NCI-H146 treated with DMSO at 0.1 percent for 48 hours (cell line): ENCODE measurements around the gene LYPD8.

Experiments
- DNase-seq: peaks from one replicate; lab custom pipeline; 2025; ENCODE audit not compliant: unreplicated experiment; lab: John Stamatoyannopoulos, UW

Gene LYPD8

GRCh38 chr1:248702714-248703113, 52.8 kb downstream of the LYPD8 start, which contains the start of gene OR14I1:
Gene OR14I1, minus strand, starts transcription at chr1:248702766.
- DNase-seq = no peak

DNA sequence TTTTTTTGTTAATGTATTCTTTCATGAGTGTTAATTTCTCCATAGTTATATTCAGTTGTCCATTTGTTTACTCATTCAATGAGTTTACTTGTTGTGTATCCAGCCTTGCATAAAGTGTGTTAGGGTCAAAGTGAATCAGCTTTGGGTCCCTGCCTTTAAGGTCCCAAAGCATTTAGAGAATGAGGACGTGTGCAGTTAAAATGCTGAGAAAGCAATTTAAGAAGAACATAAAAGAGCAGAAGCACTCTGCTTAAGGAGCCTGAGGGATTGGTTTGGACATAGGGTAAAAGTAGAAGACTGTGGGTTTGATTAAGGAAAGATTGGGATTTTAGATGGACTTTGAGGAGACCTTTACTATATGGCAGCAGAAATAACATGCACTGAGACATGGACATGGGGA, 56.5 kb downstream of the LYPD8 start:
- no peak for DNase-seq

- DNase-seq = no peak
These were observed 57.7 kb downstream of the LYPD8 start for GRCh38 chr1:248697907-248698306.

GRCh38 chr1:248696774-248697173, 58.8 kb downstream of the LYPD8 start:
- DNase-seq = no peak

DNA sequence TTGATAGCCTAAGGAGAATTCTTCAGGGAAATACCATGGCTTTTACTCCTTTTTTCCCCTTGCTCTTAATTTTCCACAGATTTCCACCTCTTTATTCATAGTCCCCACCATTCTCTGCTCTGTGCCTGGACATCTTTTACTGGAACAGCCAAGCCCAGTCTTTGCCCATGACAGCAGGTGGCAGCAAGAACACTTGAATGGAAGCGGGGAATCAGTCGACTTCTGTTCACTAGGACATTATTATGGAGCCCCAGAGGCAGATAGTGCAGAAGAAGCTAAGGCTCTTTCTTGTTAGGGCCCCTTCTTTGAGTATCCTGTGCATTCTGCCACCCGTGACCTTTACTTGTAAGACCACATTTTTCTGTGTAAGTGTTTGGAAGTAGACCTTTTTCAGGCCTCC, 59.3 kb downstream of the LYPD8 start:
- DNase-seq = peak; percentile 8

DNA sequence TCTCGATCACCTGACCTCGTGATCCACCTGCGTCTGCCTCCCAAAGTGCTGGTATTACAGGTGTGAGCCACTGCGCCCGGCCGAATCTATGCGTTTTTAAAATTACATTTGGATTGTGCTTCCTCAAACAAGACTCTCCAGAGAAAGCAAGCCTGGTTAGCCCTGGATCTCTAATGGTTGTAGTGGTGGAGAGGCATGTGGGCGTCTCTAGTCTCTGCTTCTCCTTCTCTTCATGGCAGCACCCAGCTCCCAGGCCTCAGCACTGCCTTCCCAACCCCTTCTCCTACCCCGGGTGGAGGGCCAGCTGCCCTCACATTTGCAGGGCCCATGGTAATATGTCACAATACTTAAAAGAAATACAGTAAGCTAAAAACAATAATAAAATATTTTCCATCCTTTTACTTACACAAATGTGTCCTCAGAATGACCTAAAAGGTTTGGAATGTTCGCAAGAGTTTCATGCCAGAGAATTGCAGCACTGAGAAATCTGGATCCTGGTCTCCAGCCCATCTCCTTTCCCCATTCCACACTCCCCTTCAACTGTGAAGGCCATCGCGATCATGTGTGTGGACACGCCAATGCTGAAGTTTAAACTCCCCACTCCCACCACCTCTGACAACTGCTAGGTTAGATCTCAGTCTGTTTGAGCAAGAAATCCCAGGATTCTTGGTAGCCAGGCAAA, 60.0 kb downstream of the LYPD8 start:
- DNase-seq = no peak

DNA sequence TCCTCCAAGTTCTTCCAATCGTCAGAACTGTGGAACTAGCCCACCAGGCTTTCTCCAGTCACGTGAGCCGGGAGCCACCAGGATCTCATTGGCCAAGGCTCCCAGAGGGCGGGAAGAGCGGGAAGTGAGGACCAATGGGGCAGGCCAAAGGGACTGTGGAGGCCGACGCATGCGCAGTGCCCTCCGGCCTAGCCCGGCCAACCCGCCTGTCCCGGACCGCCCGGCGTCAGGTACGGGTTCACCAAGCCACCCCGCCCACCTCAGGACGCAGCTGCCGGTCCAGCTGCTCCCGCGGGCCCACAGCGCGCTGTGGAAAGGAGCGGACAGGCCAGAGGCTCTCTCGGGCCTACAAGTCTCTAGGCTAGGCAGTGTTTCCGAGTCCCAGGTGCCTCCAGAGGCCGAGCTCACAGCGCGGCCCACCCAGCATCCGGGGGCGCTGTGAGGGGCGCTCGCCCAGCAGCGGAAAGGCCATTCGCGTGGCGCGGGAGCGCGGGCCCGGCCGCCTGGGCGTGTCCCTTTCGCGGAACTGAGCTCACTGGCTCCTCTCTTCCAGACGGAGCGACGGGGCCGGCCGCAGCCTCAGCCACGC, 63.9 kb downstream of the LYPD8 start:
- DNase-seq = peak; percentile 35
